IMR-90 (cell line): Measurements from ENCODE around the gene SLC6A15.

Experiments used
- CEBPB ChIP-seq: IDR thresholded peaks from 2 replicates; pipeline ENCODE4 v1.6.1; 2012; ENCODE audit warnings: low read depth, low read length, improper control_type of control experiment
- CHD1 ChIP-seq: IDR thresholded peaks from 2 replicates; pipeline ENCODE4 v1.6.1; 2012; ENCODE audit warnings: low read depth, low read length, improper control_type of control experiment
- MXI1 ChIP-seq: IDR thresholded peaks from 2 replicates; pipeline ENCODE4 v1.6.1; 2012; ENCODE audit warnings: low read depth, mild to moderate bottlenecking, low read length, moderate library complexity, borderline replicate concordance
- POLR2A ChIP-seq: IDR thresholded peaks from 2 replicates; pipeline ENCODE4 v1.6.1; 2012; ENCODE audit warnings: mild to moderate bottlenecking, low read depth, low read length
- RAD21 ChIP-seq: IDR thresholded peaks from 2 replicates; pipeline ENCODE4 v1.6.1; 2012; ENCODE audit warnings: low read length, improper control_type of control experiment
- RFX5 ChIP-seq: IDR thresholded peaks from 2 replicates; pipeline ENCODE4 v1.8.0; 2012; ENCODE audit warnings: low read depth, mild to moderate bottlenecking, low read length, moderate library complexity
- TF ChIP-seq, protein P1 (sequence below): conservative IDR thresholded peaks from 2 replicates; pipeline ENCODE4 v1.5.1; 2012; ENCODE audit warnings: mild to moderate bottlenecking, low read depth, low read length, improper control_type of control experiment

DNA sequence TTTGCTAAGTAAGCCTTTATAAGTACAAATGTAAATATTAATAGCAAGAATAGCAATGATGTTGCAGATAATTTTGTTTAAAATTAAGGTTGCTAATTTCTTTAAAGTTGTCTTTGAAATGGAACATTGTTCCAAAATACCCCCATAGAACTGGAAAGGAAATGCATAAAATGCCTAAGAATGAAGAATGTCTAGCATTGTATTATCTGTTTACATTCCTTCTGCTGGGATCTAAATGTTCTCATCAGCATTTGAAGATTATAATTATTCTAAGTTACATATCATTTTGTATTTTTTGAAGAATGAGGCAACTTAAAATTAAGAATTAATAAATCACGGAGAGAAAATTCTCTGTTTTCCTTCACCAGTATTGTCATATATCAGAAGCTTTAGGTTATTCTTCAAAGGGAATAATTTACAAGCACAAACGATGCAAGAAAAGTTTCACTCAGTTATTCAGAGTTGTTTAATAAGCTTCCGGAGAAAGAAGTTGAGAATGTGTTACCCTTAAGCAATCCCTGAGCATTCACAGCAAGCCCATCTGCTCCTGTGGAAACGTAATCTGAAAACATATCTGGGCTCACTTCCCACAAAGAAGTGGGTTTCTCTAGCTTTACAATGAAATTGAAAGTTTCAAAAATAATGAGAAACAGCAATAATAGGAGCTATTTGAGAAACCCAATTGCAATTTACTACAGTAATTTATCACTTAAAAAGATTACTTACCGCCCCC is 21.3 kb downstream of the SLC6A15 start:
- no peak for TF ChIP-seq MXI1
- TF ChIP-seq, protein P1, sequence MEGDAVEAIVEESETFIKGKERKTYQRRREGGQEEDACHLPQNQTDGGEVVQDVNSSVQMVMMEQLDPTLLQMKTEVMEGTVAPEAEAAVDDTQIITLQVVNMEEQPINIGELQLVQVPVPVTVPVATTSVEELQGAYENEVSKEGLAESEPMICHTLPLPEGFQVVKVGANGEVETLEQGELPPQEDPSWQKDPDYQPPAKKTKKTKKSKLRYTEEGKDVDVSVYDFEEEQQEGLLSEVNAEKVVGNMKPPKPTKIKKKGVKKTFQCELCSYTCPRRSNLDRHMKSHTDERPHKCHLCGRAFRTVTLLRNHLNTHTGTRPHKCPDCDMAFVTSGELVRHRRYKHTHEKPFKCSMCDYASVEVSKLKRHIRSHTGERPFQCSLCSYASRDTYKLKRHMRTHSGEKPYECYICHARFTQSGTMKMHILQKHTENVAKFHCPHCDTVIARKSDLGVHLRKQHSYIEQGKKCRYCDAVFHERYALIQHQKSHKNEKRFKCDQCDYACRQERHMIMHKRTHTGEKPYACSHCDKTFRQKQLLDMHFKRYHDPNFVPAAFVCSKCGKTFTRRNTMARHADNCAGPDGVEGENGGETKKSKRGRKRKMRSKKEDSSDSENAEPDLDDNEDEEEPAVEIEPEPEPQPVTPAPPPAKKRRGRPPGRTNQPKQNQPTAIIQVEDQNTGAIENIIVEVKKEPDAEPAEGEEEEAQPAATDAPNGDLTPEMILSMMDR: no peak
- TF ChIP-seq RFX5: no peak
- no peak for TF ChIP-seq POLR2A
- TF ChIP-seq CHD1: no peak
- no peak for TF ChIP-seq RAD21
- TF ChIP-seq CEBPB: no peak
